H9 (cell line): Measurements from ENCODE around the gene DNTT. TPM values are rescaled to one million over a fixed set of nuclear protein-coding genes. Genes with fewer than 3 reads are reported as not detected.

Experiments used
- DNase-seq: peaks from one replicate; pipeline ENCODE4 v3.0.0-alpha.2; 2017
- H2AFZ ChIP-seq: one replicate; pipeline ENCODE4 v1.6.1; 2013; ENCODE audit warnings: mild to moderate bottlenecking, low read length, control low read depth, moderate library complexity
- H2AK5ac ChIP-seq: 2 replicates; pipeline ENCODE4 v1.6.1; 2013; ENCODE audit warnings: low read length, control low read depth, mixed read lengths; ENCODE audit not compliant: insufficient read length
- H2BK120ac ChIP-seq: one replicate; pipeline ENCODE4 v1.6.1; 2013; ENCODE audit warnings: low read depth, mild to moderate bottlenecking, low read length, control low read depth, inconsistent platforms; ENCODE audit not compliant: poor library complexity, severe bottlenecking
- H2BK12ac ChIP-seq: 2 replicates; pipeline ENCODE4 v1.6.1; 2013; ENCODE audit warnings: low read length, control low read depth, mixed read lengths, low read depth; ENCODE audit not compliant: insufficient read length
- H2BK15ac ChIP-seq: 2 replicates; pipeline ENCODE4 v1.6.1; 2013; ENCODE audit warnings: low read depth, low read length, control low read depth
- H2BK20ac ChIP-seq: one replicate; pipeline ENCODE4 v1.6.1; 2013; ENCODE audit warnings: low read depth, mild to moderate bottlenecking, low read length, control low read depth, inconsistent platforms; ENCODE audit not compliant: poor library complexity, severe bottlenecking
- H2BK5ac ChIP-seq: 2 replicates; pipeline ENCODE4 v1.6.1; 2013; ENCODE audit warnings: low read length, control low read depth, mixed read lengths; ENCODE audit not compliant: insufficient read length
- H3K14ac ChIP-seq: 2 replicates; pipeline ENCODE4 v1.6.1; 2013; ENCODE audit warnings: low read length, control low read depth; ENCODE audit not compliant: insufficient read depth
- H3K18ac ChIP-seq: 2 replicates; pipeline ENCODE4 v1.6.1; 2013; ENCODE audit warnings: low read depth, mild to moderate bottlenecking, mixed read lengths, low read length, control low read depth; ENCODE audit not compliant: insufficient read length
- H3K23ac ChIP-seq: 2 replicates; pipeline ENCODE4 v1.6.1; 2013; ENCODE audit warnings: low read length, control low read depth, mixed read lengths, low read depth; ENCODE audit not compliant: insufficient read length
- H3K23me2 ChIP-seq: 2 replicates; pipeline ENCODE4 v1.6.1; 2013; ENCODE audit warnings: low read depth, mild to moderate bottlenecking, mixed read lengths, low read length, control low read depth; ENCODE audit not compliant: insufficient read length, poor library complexity, severe bottlenecking
- H3K27ac ChIP-seq: 2 replicates; pipeline ENCODE4 v1.5.1; 2013; ENCODE audit warnings: low read length, control low read depth, mixed read lengths, low read depth; ENCODE audit not compliant: insufficient read length
- H3K27me3 ChIP-seq: 2 replicates; pipeline ENCODE4 v1.6.1; 2013; ENCODE audit warnings: low read length, control low read depth, inconsistent platforms; ENCODE audit not compliant: insufficient read depth
- H3K4ac ChIP-seq: 2 replicates; pipeline ENCODE4 v1.6.1; 2013; ENCODE audit warnings: low read depth, mild to moderate bottlenecking, control low read depth, inconsistent platforms, low read length, moderate library complexity
- H3K4me1 ChIP-seq: 2 replicates; pipeline ENCODE4 v1.6.1; 2013; ENCODE audit warnings: low read length, control low read depth, inconsistent platforms; ENCODE audit not compliant: insufficient read depth
- H3K4me2 ChIP-seq: 2 replicates; pipeline ENCODE4 v1.6.1; 2013; ENCODE audit warnings: low read length, control low read depth, mixed read lengths; ENCODE audit not compliant: insufficient read length, insufficient read depth
- H3K56ac ChIP-seq: 2 replicates; pipeline ENCODE4 v1.6.1; 2013; ENCODE audit warnings: low read depth, mild to moderate bottlenecking, mixed read lengths, low read length, control low read depth; ENCODE audit not compliant: insufficient read length
- H3K79me1 ChIP-seq: 2 replicates; pipeline ENCODE4 v1.6.1; 2013; ENCODE audit warnings: low read depth, mild to moderate bottlenecking, moderate library complexity, low read length, control low read depth, inconsistent platforms; ENCODE audit not compliant: insufficient read depth, poor library complexity, severe bottlenecking
- H3K79me2 ChIP-seq: 2 replicates; pipeline ENCODE4 v1.6.1; 2013; ENCODE audit warnings: low read length, control low read depth, inconsistent platforms; ENCODE audit not compliant: insufficient read depth
- H3K9ac ChIP-seq: 2 replicates; pipeline ENCODE4 v1.6.1; 2013; ENCODE audit warnings: low read length, control low read depth, mixed read lengths; ENCODE audit not compliant: insufficient read length; ENCODE audit errors: extremely low read depth
- H3K9me3 ChIP-seq: one replicate; pipeline ENCODE4 v1.6.1; 2013; ENCODE audit warnings: low read depth, low read length, inconsistent platforms; ENCODE audit not compliant: control insufficient read depth
- H3T11ph ChIP-seq: one replicate; pipeline ENCODE4 v1.6.1; 2013; ENCODE audit warnings: mild to moderate bottlenecking, low read length, control low read depth, inconsistent platforms
- H4K20me1 ChIP-seq: one replicate; pipeline ENCODE4 v1.6.1; 2013; ENCODE audit not compliant: control insufficient read depth, insufficient read length, insufficient read depth
- H4K5ac ChIP-seq: 2 replicates; pipeline ENCODE4 v1.6.1; 2013; ENCODE audit warnings: low read depth, mild to moderate bottlenecking, mixed read lengths, low read length, control low read depth; ENCODE audit not compliant: insufficient read length
- H4K8ac ChIP-seq: replicated peaks from 2 replicates; pipeline ENCODE4 v1.6.1; 2013; ENCODE audit warnings: low read length, control low read depth, mixed read lengths, low read depth; ENCODE audit not compliant: insufficient read length
- H4K91ac ChIP-seq: 2 replicates; pipeline ENCODE4 v1.6.1; 2013; ENCODE audit warnings: low read depth, mild to moderate bottlenecking, moderate library complexity, mixed read lengths, low read length, control low read depth; ENCODE audit not compliant: insufficient read length
- H3K27ac Mint-ChIP-seq, 3 experiments: 2 replicates in 2 of 3; 3 replicates in 1 of 3; pipeline ENCODE4 v1.8.0; 2020 to 2021; ENCODE audit warnings: mixed read lengths in 3 of 3, mild to moderate bottlenecking in 1 of 3, moderate library complexity in 1 of 3
- H3K27me3 Mint-ChIP-seq: 2 replicates; pipeline ENCODE4 v1.8.0; 2021; ENCODE audit warnings: low read depth, mild to moderate bottlenecking, moderate library complexity, mixed read lengths
- H3K36me3 Mint-ChIP-seq, 3 experiments: 2 replicates in 2 of 3; 3 replicates in 1 of 3; pipeline ENCODE4 v1.8.0; 2020 to 2021; ENCODE audit warnings: low read depth in 3 of 3, mixed read lengths in 3 of 3; ENCODE audit not compliant: insufficient read depth in 1 of 3
- H3K4me1 Mint-ChIP-seq, 2 experiments: 2 replicates each; pipeline ENCODE4 v1.8.0; 2020; ENCODE audit warnings: mixed read lengths in 2 of 2
- H3K4me3 Mint-ChIP-seq, 2 experiments: 2 replicates in 1 of 2; 3 replicates in 1 of 2; pipeline ENCODE4 v1.8.0; 2020 to 2021; ENCODE audit warnings: mild to moderate bottlenecking in 2 of 2, mixed read lengths in 2 of 2, moderate library complexity in 1 of 2
- H3K9me3 Mint-ChIP-seq, 2 experiments: 2 replicates in 1 of 2; 3 replicates in 1 of 2; pipeline ENCODE4 v1.8.0; 2020; ENCODE audit warnings: mild to moderate bottlenecking in 2 of 2, mixed read lengths in 2 of 2, moderate library complexity in 1 of 2
- WGBS: extraction: QIAGEN DNeasy Blood & Tissue Kit; methylation state at CpG from one replicate; pipeline ENCODE4 v1.1.7; 2013; ENCODE audit warnings: missing lambda C conversion rate, low lambda C conversion rate, mixed read lengths; ENCODE audit not compliant: insufficient read length; ENCODE audit errors: extremely low coverage; 5-methylcytosine and 5-hydroxymethylcytosine counted together
- total RNA-seq: library from RNA; stranded (reverse); gene quantifications from 2 replicates; pipeline ENCODE4 v1.2.1, GENCODE V29; 2021
- TF ChIP-seq, protein P1 (sequence below): fragments of 200-600 bp; sonication (generic); conservative IDR thresholded peaks from 3 replicates; pipeline ENCODE4 v1.8.0; 2021; ENCODE audit warnings: antibody characterized with exemption, mild to moderate bottlenecking

The DNTT gene
- total RNA-seq, 1 experiment from 2014 or later, result not detected

DNA sequence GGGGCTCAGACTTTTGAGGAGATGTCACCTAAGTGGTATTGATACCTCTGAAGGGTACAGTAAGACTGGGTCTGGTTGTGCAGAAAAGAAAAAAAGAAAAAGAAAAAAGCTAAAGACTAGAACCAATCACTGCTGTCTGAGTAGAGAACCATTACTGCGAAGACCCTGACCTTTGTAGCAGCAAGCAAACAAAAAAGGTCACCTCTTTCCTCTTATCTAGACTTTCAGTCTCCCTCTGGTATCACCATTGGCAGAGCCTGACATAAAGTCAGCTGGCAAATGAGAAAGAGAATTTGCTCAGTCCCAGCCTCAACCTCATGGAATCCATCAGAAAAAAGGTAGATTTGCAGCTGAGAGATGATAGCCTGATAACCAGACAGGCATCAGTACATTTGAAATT, 2.6 kb upstream of the DNTT start:
- Mint-ChIP-seq H3K36me3 (no peaks in the 10 kb centered on the region; a peak in 1 of 7 replicates), H3K4me3 (no peak overlapping the region), H3K27me3 (peaks cover 3% of the 10 kb centered on the region), H3K27ac (no peak overlapping the region), H3K9me3 (no peaks in the 10 kb centered on the region), H3K4me1 (peaks cover 11 to 18% of the 10 kb centered on the region in 2 experiments)
- Histone ChIP-seq H2BK5ac (no peak overlapping the region), H3K79me2 (no peaks in the 10 kb centered on the region), H3K56ac (no peak overlapping the region), H3K9me3 (no peaks in the 10 kb centered on the region), H4K8ac (no peak overlapping the region), H3T11ph (no peak overlapping the region), H3K18ac (no peak overlapping the region), H3K23ac (no peak overlapping the region), H4K20me1 (no peaks in the 10 kb centered on the region), H3K14ac (no peak overlapping the region), H4K5ac (no peak overlapping the region), H3K79me1 (no peaks in the 10 kb centered on the region), H2AK5ac (no peak overlapping the region), H3K27me3 (no peaks in the 10 kb centered on the region), H2BK12ac (no peak overlapping the region), H3K27ac (no peak overlapping the region), H2BK20ac (no peak overlapping the region), H3K4ac (no peak overlapping the region), H3K23me2 (no peaks in the 10 kb centered on the region), H3K4me2 (no peak overlapping the region), H3K9ac (no peak overlapping the region), H2BK15ac (no peak overlapping the region), H3K4me1 (no peaks in the 10 kb centered on the region; the same call in 1 of the 2 replicates), H2BK120ac (no peak overlapping the region), H2AFZ (no peak overlapping the region), H4K91ac (no peak overlapping the region)
- TF ChIP-seq, protein P1, sequence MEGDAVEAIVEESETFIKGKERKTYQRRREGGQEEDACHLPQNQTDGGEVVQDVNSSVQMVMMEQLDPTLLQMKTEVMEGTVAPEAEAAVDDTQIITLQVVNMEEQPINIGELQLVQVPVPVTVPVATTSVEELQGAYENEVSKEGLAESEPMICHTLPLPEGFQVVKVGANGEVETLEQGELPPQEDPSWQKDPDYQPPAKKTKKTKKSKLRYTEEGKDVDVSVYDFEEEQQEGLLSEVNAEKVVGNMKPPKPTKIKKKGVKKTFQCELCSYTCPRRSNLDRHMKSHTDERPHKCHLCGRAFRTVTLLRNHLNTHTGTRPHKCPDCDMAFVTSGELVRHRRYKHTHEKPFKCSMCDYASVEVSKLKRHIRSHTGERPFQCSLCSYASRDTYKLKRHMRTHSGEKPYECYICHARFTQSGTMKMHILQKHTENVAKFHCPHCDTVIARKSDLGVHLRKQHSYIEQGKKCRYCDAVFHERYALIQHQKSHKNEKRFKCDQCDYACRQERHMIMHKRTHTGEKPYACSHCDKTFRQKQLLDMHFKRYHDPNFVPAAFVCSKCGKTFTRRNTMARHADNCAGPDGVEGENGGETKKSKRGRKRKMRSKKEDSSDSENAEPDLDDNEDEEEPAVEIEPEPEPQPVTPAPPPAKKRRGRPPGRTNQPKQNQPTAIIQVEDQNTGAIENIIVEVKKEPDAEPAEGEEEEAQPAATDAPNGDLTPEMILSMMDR, result no peak
- no peak for DNase-seq
- no CpG with 5 or more reads among the region's 1 CpG for WGBS
